Astrocyte of the hippocampus (primary cell): ENCODE measurements around the gene PRDM5.

Experiments used
- DNase-seq: peaks from one replicate; pipeline ENCODE4 v3.0.0; 2011; ENCODE audit warnings: low read depth, low spot score

PRDM5 gene

GRCh38 chr4:120856294-120856693 is 66.2 kb downstream of the PRDM5 start:
- no peak for DNase-seq

- DNase-seq, result no peak
These were observed 67.1 kb downstream of the PRDM5 start for GRCh38 chr4:120855307-120856001.

DNA sequence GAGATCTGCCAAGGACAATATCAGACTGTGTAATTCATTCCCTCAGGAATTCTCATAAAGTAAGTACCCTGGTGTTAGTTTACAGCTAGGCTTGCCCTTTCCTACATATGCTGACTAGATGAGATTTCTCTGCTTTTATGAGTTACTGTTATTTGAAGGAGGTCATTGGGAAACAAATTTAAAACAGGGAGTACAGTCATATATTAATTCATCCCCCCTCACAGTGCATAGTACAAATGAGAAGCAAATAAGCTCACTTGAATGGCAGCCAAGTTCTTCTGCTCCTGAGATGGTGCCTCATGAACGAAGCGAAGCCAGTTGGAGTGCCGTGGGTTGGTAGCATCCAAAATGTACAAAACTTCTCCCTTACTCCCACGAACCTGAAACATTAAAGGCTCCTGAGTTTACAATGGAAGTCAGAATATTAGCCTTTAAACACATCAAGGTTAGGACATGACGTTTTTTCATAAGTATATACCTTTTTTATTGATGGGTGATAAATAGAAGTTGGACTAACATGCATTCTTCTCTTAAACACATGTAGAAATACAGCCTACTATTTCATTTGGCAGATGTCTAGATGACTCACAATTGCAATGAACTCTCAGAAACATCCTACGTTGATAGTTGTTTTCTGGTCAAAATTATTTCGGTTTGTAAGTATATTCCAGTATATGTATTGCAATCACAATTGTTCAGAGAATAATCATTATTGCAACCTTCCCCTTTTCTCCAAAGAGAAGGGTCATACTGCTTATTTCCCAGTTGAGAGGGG is 69.2 kb downstream of the PRDM5 start:
- DNase-seq, result peak; percentile 15

GRCh38 chr4:120850018-120850599 is 72.4 kb downstream of the PRDM5 start:
- peak; percentile 54 for DNase-seq

DNA sequence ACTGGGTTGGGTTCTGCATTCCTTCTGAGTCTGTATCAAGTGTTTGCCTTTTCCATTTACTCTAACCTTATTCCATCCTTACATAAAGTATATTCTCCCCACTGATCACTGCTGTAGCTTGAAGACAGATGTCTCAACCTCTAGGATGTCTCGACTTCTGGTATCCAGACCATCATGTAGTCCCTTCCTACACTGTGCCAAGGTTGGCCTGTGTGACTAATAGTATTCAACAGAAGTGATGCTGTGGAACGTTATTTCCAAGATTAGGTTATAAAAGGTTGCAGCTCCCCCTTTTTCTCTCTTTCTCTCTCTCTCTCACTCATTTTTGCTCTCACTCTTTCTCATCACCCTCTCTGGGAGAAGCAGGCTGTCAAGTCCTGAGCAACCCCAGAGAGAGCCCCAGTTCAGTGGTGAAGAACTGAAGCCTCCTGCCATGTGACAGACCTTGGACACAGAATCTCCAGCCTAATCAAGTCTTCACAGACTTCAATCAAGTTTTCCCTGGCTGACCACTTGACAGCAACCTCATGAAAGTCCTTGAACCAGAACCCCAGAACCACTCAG is 75.4 kb downstream of the PRDM5 start:
- no peak for DNase-seq

DNA sequence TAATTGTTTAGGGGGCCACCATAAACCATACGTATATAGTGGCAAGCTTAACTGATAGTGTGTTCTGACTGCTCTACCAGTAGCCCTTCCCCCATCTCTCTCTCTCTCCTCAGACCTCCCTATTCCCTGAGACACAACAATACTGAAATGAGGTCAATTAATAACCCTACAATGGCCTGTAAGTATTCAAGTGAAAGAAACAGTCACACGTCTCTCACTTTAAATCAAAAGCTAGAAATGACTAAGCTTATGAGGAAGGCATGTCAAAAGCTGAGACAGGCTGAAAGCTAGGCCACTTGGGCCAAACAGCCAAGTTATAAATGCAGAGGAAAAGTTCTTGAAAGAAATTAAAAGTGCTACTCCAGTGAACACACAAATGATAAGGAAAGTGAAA is 78.0 kb downstream of the PRDM5 start:
- DNase-seq, result peak; percentile 23

- peak; percentile 13 for DNase-seq
These were observed 78.5 kb downstream of the PRDM5 start for GRCh38 chr4:120843849-120844527.

GRCh38 chr4:120842031-120842430 is 80.5 kb downstream of the PRDM5 start:
- peak; percentile 63 for DNase-seq

DNA sequence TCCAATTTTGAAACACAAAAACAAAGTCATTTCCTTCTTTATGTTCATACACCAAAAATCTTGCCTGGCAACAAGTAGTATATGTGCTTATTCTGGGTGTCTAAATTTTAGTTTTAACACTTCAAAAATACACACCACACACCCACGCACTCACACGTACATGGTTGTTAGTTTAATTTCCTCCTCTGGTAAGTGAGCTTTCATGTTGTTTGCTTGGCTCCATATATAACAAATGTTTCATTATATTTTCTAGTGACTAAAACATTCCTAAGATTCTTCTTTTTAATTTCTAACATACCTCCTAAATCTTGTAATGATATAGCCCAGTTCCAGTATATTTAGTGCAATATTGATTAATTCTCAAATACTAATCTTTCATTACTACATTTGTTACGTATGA is 80.9 kb downstream of the PRDM5 start:
- peak; percentile 10 for DNase-seq

- no peak for DNase-seq
These were observed 82.4 kb downstream of the PRDM5 start for GRCh38 chr4:120839974-120840751.

GRCh38 chr4:120839334-120839973 is 83.1 kb downstream of the PRDM5 start:
- no peak for DNase-seq

DNA sequence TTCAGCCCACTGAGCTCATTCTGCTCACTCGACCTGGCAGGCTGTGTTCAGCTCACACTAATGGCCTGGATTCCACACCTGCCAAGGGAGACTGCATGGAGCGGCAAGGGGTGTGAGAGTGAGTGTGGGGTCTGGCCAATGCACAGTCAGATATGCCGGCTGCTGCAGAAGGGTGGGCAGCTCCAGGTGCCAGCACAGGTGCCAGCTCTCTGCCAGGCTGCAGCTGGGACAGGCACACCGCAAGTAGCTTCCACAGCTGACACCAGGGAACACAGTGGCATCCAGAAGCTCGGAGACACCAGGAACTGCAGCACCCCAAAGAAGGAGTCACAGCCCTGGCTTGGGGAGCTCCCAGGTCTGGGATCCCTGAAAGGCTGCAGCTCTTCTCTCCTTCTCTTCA is 83.7 kb downstream of the PRDM5 start:
- no peak for DNase-seq

GRCh38 chr4:120837656-120838055 is 84.9 kb downstream of the PRDM5 start:
- DNase-seq, result no peak

- DNase-seq, result no peak
These were observed 87.2 kb downstream of the PRDM5 start for GRCh38 chr4:120835342-120835741.

GRCh38 chr4:120830204-120830603 is 92.3 kb downstream of the PRDM5 start:
- no peak for DNase-seq

GRCh38 chr4:120829113-120829831 is 93.3 kb downstream of the PRDM5 start:
- DNase-seq, result no peak

DNA sequence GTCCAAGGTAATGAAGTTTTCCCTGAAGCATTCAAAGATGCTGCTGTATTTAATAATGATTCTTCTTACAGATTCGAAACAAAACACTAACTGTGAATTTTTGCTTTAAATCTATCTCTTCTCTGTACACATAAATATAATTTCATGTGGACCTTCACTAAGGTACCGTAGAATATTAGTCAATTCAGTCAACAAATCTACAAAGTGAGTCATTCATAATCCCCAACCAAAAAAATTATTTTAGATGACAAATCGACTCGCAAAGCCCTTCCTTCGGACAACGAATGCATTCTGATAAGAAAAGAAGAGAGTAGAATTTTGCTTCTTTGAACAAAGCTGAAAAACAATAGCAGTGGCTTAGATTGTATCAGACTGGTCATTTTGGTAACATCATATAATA is 95.7 kb downstream of the PRDM5 start:
- DNase-seq, result no peak

DNA sequence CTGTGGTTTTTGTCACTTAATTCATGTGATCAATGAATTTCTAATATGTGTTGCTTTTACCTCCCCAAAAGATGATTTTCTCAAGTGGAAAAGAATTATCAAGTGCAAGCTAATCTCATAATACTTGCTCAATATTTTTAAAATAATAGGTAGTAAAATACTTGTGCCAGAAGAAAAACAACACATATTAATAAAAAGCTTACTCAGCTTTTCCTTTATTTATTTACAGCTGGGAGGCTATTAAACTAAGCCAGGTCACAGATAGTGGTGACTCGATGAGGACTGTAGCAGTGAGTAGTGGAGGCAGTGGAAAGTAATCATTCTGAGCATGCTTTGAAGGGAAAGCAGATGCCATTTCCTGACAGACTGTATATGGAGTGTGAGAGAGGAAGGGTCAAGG is 96.1 kb downstream of the PRDM5 start:
- DNase-seq, result no peak

- DNase-seq, result no peak
These were observed 97.6 kb downstream of the PRDM5 start for GRCh38 chr4:120824946-120825345.

GRCh38 chr4:120821977-120822376 is 100.5 kb downstream of the PRDM5 start:
- DNase-seq, result peak; percentile 45
